ENCODE measurements around the gene SORL1. TPM values are rescaled to one million over a fixed set of nuclear protein-coding genes. Genes with fewer than 3 reads are reported as not detected.

SORL1 gene
- total RNA-seq, 2 experiments from 2014 or later: 47.5 to 47.9 TPM

DNA sequence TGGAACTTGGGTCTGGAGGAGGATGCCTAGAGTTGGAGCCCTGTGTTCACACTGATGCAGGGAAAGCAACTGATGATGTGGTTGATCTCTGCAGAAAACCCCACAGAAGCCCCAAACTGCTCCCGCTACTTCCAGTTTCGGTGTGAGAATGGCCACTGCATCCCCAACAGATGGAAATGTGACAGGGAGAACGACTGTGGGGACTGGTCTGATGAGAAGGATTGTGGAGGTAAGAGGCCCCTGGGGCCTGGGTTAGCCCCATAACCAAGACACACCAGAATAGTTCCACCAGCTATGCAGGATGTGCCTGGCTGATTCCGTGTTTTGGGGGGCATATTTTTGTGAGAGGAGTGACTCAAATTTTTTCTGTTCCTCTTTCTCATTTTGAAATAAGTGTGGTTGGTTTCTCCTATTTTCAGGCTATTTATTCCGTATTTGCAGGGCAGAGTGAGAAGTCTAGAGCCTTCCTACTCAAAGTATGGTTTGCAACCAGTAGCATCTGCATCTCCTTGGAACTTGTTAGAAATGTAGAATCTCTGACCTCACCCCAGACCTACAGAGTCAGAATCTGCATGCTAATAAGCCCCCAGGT lies 137.9 kb downstream of the SORL1 start:
- peaks cover 35% of the 10 kb centered on the region for H3K36me3 Mint-ChIP-seq
- H3K9me3 Mint-ChIP-seq: no peaks in the 10 kb centered on the region
- H3K27me3 Mint-ChIP-seq: no peaks in the 10 kb centered on the region
- H3K4me3 Mint-ChIP-seq: peak overlapping the region; percentile 20
- peaks cover 27% of the 10 kb centered on the region for H3K4me1 Mint-ChIP-seq
- peak; percentile 24 for DNase-seq
- H3K27ac Mint-ChIP-seq: peak overlapping the region; percentile 85

DNA sequence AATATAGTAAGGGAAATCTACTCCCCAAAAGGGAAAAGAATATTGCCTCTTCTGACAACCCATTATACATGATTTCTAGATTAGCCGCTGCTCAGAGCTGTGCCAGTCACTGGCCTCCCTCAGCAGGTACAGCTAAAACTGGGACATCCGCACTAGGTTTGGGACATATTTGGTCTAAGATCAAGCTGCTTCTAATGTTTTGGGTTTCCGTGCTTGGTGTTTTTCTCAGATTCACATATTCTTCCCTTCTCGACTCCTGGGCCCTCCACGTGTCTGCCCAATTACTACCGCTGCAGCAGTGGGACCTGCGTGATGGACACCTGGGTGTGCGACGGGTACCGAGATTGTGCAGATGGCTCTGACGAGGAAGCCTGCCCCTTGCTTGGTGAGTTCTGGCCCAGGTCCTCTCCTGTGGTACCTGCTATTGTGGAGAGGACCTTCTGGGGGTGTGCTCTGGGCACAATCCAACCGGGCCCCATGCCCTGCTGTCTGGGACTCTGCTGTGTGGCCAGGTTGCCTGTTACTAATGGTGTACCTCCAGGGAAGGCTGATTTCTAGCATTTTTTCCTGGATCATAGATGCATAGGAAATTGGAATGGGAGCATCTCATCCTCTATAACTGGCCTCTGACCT lies 138.8 kb downstream of the SORL1 start:
- H3K36me3 Mint-ChIP-seq: peaks cover 36% of the 10 kb centered on the region
- H3K27me3 Mint-ChIP-seq: no peaks in the 10 kb centered on the region
- H3K9me3 Mint-ChIP-seq: no peaks in the 10 kb centered on the region
- DNase-seq: no peak
- no peak overlapping the region for H3K4me3 Mint-ChIP-seq
- H3K27ac Mint-ChIP-seq: peak overlapping the region; percentile 85
- peaks cover 27% of the 10 kb centered on the region for H3K4me1 Mint-ChIP-seq

DNA sequence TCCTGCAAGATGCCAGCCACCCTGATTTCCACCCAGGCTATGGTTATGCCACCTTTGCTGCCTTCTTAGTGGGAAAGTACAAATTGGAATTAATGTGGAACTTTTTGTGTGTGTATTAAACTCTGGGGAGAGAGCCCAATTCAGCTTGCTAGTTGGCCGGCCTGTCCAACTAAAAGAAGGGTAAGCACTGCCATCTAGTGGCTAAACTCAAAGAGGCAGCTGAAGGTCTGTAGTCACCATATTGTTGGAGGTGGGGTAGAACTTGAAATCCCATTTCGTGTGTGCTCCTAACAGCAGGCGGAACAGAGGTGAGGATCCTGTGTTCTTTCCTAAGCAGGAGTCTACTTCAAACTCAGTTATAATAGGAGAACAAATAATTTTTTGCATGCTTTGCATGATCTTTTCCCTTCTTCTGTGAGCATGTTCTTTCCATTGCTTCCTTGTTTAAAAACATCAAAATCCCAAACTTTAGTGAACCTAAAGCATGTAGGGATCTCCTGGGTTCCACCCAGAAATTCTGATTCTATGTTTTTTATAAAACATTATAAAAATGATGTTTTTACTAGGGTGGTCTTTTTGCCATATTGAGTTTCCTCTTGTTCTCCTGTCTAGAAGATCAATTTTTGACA lies 139.4 kb downstream of the SORL1 start:
- Mint-ChIP-seq H3K9me3 (no peaks in the 10 kb centered on the region), H3K4me3 (no peak overlapping the region), H3K4me1 (peaks cover 27% of the 10 kb centered on the region), H3K27me3 (no peaks in the 10 kb centered on the region), H3K36me3 (peaks cover 36% of the 10 kb centered on the region), H3K27ac (peak overlapping the region; percentile 71)
- DNase-seq: peak; percentile 61

DNA sequence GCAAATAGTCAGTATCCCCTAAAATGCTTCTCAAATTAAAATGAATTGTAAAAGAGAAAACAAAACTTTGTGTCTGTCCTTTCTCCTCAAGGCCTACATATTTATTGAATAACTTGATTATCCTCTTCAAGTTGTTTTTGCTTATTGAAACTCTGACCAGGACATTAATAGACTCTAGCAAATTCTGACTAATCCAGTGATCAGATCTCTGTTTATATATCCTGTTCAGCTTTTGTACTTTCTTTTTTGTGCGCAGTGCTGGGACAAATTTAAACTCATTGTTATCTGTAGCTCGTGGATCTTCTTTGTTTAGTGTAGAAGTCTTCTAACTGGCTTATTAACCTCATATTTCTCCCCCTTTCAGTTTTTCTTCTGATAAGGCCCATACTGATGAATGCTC lies 140.6 kb downstream of the SORL1 start:
- peaks cover 27% of the 10 kb centered on the region for H3K4me1 Mint-ChIP-seq
- no peak for DNase-seq
- H3K27ac Mint-ChIP-seq: no peak overlapping the region
- no peaks in the 10 kb centered on the region for H3K9me3 Mint-ChIP-seq
- peaks cover 40% of the 10 kb centered on the region for H3K36me3 Mint-ChIP-seq
- no peak overlapping the region for H3K4me3 Mint-ChIP-seq
- H3K27me3 Mint-ChIP-seq: no peaks in the 10 kb centered on the region

DNA sequence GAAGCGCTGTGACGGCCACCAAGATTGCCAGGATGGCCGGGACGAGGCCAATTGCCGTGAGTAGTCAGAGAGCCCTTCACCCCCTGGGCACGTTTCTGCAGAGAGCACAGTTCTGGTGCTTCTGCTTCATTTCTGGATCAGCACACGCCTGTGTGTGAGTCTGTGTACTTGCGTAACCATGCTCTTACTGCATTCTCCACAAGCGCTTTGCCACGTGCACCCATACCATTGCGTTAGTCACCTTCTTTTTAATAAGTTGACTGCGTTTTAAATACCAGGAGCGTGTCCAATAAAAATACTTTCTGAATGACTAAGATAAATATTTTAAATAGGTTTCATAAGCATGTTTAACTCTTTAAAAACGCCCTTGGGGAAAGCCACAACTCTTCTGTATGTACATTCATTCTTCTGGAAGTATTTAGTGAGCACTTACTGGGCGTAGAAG lies 143.6 kb downstream of the SORL1 start:
- peaks cover 39% of the 10 kb centered on the region for H3K36me3 Mint-ChIP-seq
- no peak overlapping the region for H3K4me3 Mint-ChIP-seq
- no peaks in the 10 kb centered on the region for H3K27me3 Mint-ChIP-seq
- peaks cover 16% of the 10 kb centered on the region for H3K4me1 Mint-ChIP-seq
- no peak overlapping the region for H3K27ac Mint-ChIP-seq
- DNase-seq: no peak
- H3K9me3 Mint-ChIP-seq: no peaks in the 10 kb centered on the region

DNA sequence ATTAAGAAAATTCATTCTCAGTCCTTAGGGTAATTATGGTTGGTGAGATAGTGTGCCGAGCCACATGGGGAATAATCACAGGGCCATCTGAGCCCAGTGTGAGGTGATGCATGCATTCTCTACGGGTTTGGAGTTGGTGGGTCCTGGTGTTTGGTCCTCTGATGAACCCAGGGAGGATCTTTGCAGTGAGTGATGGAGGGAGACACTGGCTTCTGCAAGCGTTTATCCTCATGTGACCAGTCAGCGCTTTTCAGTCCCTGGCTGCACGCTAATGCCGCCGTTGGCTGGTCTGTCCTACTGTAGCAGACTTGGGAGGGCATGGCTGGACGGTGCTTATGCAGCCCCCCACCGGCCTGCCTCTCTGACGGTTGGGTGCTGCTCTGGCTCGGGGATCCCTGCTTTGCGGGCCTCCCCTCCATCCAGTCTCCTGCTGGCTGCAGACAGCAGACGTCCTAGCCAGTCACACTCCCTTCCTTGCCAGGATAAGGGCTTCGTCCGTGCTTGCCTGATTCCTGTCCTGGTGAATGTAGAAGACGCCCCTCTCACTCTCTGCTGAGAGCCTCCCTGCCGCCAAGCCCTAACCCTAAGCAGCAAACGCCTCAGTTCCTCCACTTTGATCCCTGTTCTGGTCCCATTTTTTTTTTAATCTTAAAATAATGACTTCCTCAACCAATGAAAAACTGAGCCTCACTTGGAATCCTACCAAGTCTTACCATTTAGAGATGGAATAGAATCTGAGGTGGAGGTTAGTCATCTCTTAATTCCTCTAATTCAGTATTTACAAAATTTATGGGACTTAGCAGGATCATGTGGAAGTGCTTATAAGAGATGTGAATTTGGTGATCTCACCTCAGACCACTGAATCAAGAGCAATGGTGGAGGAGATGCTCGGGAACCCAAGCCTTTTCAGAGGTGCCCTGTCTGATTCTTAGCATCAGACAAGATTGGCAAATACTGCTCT lies 144.4 kb downstream of the SORL1 start:
- Mint-ChIP-seq H3K27me3 (no peaks in the 10 kb centered on the region), H3K9me3 (no peaks in the 10 kb centered on the region), H3K36me3 (peaks cover 40% of the 10 kb centered on the region), H3K4me3 (no peak overlapping the region), H3K27ac (no peak overlapping the region), H3K4me1 (peaks cover 10% of the 10 kb centered on the region)
- DNase-seq: no peak

DNA sequence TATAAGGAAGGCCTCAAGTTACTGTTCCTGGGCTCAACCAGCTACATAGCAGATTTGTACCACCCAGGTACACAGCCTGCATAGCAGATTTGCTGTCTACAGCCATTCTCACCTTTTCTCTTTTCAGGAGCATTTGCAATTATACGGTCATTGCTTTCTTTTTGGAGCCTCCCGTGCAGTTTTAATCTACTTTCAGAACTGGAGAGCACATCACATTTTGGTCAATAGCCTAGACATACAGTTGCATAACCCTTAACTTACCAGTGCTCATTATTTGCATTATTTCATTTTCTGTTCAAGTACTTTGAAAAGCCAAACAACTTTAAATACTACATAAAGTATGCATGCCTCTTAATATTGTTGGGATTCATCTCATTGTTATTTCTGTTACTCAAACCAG lies 151.2 kb downstream of the SORL1 start:
- no peak overlapping the region for H3K4me3 Mint-ChIP-seq
- peaks cover 6% of the 10 kb centered on the region for H3K4me1 Mint-ChIP-seq
- no peaks in the 10 kb centered on the region for H3K9me3 Mint-ChIP-seq
- H3K27ac Mint-ChIP-seq: no peak overlapping the region
- H3K27me3 Mint-ChIP-seq: no peaks in the 10 kb centered on the region
- no peak for DNase-seq
- peaks cover 29% of the 10 kb centered on the region for H3K36me3 Mint-ChIP-seq

DNA sequence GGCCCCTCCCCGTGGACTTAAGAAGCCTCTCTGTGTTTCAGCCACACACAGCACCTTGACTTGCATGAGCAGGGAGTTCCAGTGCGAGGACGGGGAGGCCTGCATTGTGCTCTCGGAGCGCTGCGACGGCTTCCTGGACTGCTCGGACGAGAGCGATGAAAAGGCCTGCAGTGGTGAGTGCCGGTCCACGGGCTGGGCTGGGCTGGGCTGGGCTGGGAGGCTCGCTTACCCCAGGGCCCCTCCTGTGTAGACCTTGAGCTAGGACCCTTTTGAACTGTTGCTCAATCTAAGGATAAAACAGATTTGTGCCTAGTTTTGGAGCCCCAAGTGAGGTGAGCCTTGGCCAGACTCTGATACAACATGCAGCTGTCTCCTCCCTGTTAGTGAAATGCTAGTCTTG lies 152.0 kb downstream of the SORL1 start:
- H3K9me3 Mint-ChIP-seq: no peaks in the 10 kb centered on the region
- no peak for DNase-seq
- no peaks in the 10 kb centered on the region for H3K4me1 Mint-ChIP-seq
- peaks cover 33% of the 10 kb centered on the region for H3K36me3 Mint-ChIP-seq
- no peak overlapping the region for H3K27ac Mint-ChIP-seq
- H3K27me3 Mint-ChIP-seq: no peaks in the 10 kb centered on the region
- no peak overlapping the region for H3K4me3 Mint-ChIP-seq

DNA sequence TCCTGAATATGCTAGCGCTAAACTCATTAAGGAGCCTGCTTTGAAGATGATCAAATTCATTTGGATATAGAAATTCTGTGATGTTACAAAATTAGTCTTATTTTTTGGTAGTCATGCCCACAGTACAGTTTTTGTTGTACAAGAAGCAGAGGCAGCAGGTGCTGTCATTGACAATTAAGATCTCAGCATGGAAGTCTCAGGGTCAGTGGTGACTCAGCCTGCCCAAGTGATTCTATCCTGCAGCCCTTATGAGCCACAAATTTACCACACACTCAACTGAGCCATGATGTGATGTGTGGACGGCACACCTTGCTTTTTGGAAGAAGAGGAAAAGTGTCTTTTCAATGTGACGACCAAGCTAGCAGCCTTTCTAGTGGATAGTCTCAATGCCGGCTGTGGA lies 154.2 kb downstream of the SORL1 start:
- H3K36me3 Mint-ChIP-seq: peaks cover 26% of the 10 kb centered on the region
- H3K27me3 Mint-ChIP-seq: no peaks in the 10 kb centered on the region

DNA sequence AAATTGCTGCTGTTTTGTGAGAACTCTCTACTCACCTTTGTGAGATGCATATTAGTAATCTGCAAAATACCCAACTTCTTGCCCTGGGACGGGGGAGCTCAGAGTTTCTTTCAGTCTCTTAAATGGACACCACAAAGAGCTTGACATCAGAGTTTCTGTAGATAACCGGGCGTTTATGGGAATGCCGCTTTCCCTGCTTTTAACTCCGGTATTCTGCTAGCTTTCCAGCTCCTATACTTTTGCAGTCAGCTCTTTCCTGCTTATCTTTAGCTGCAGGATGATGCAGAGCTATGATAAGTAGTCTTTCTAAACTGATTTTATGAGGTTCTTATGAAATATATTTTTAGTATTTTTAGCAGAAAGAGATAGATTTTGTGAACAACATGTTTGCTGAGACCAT lies 155.2 kb downstream of the SORL1 start:
- Mint-ChIP-seq H3K36me3 (peaks cover 20% of the 10 kb centered on the region), H3K4me3 (no peak overlapping the region), H3K4me1 (no peaks in the 10 kb centered on the region), H3K9me3 (no peaks in the 10 kb centered on the region), H3K27ac (no peak overlapping the region), H3K27me3 (no peaks in the 10 kb centered on the region)
- DNase-seq: no peak

More for the DNA sequence above, 154.2 kb downstream of the SORL1 start:
- no peaks in the 10 kb centered on the region for H3K4me1 Mint-ChIP-seq
- no peak overlapping the region for H3K27ac Mint-ChIP-seq
- no peaks in the 10 kb centered on the region for H3K9me3 Mint-ChIP-seq
- no peak for DNase-seq
- no peak overlapping the region for H3K4me3 Mint-ChIP-seq

DNA sequence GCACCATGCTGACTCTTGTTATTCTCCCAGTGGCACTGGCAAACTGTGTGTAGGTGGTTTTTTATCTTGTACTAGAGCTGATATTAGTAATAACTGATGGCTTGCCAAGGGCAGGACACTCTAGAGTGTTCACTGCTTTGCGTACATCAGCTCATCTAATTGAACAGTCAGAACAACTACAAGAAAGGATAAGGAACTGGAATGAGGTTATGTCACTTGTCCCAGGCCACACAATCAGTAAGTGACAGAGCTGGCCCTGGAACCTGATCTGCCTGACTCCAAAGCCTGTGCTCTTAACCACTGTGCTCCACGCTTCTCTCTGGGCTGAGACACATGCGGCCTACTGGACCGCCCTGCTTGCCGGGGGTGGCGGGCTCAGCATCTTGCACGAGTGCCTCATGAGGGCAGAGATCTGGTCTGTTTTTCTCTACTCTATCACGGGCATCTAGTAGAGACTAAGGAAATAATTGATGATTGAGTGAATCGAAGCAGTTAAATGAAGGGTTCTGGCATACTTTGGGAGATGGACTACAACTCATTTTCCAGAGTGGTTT lies 156.5 kb downstream of the SORL1 start:
- no peak overlapping the region for H3K4me3 Mint-ChIP-seq
- peaks cover 20% of the 10 kb centered on the region for H3K36me3 Mint-ChIP-seq
- no peaks in the 10 kb centered on the region for H3K27me3 Mint-ChIP-seq
- no peak overlapping the region for H3K27ac Mint-ChIP-seq
- no peaks in the 10 kb centered on the region for H3K4me1 Mint-ChIP-seq
- no peaks in the 10 kb centered on the region for H3K9me3 Mint-ChIP-seq
- DNase-seq: no peak

DNA sequence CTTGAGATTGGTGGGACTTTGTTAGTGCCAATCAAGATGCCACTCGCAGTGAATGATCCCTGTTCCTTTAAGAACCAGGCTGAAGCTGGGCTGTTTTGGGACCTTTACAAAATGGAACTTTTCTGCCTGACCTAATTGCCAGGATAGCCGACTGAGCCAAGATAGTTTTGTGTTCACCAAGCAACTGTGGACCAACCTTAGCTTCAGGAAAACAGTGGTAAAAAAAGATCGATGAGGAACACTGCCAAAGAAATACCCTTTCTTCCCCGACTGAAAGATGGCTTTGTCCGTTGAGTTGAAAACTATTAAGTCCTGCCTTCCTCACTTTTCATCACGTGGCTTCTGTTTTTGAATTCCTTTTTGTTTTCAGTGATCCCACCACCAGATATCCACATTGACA lies 158.6 kb downstream of the SORL1 start:
- Mint-ChIP-seq H3K36me3 (peaks cover 21% of the 10 kb centered on the region), H3K27ac (no peak overlapping the region), H3K27me3 (no peaks in the 10 kb centered on the region), H3K4me3 (no peak overlapping the region), H3K4me1 (no peaks in the 10 kb centered on the region), H3K9me3 (no peaks in the 10 kb centered on the region)
- DNase-seq: no peak

DNA sequence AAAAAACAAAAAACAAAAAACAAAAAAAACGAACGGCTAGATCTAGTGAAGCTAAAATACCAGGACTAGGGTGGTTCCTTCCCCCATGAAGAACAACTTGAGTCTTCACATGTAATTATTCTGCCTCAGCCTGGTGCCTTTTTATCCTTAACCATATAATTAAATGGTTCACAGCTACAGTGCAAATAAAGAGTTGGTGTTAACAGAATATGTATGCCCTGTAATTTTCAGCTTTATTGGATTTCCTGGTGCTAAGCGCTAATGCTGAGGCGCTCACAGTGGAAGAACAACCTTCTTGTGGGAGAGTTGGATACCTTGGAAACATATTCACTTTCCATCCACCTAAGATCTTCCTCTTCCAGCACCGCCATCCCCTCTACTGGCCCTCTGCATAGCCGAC lies 159.1 kb downstream of the SORL1 start:
- Mint-ChIP-seq H3K36me3 (peaks cover 21% of the 10 kb centered on the region), H3K9me3 (no peaks in the 10 kb centered on the region), H3K27me3 (no peaks in the 10 kb centered on the region), H3K27ac (no peak overlapping the region), H3K4me3 (no peak overlapping the region), H3K4me1 (no peaks in the 10 kb centered on the region)
- DNase-seq: no peak

DNA sequence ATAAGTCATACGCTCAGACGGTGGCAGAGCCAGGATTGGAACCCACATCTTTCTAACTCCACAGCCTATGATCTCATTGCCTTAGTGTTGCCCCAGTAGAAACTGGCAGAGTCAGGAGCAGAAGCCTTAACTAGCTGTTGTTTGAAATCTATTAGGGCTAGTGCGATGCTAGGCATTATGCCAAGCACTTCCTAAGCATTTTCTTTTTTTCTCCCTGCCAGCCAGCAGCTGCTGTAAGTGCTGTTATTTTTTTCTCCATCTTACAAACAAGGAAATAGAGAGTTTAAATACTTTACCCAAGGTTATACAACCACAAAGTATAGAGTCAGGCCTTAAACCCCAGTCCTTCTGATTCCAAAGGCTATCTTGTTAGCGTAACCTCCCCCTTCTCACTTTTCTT lies 161.6 kb downstream of the SORL1 start:
- Mint-ChIP-seq H3K36me3 (peaks cover 14% of the 10 kb centered on the region), H3K27me3 (no peaks in the 10 kb centered on the region), H3K9me3 (no peaks in the 10 kb centered on the region), H3K4me1 (no peaks in the 10 kb centered on the region), H3K4me3 (no peak overlapping the region), H3K27ac (no peak overlapping the region)
- DNase-seq: no peak
